HL-60/S4 treated with phorbol 12-myristate 13-acetate at 8.2 ng/mL for 4 days and 3 days (cell line): ENCODE measurements around the gene LRRC10B.

Experiments
- in situ Hi-C: fragments of 300-500 bp; cut with MboI; formaldehyde crosslinking; loops from 2 replicates; pipeline ENCODE4 v1.15.0; 2022; ENCODE audit warnings: low sequenced_read_pairs

The LRRC10B gene

DNA sequence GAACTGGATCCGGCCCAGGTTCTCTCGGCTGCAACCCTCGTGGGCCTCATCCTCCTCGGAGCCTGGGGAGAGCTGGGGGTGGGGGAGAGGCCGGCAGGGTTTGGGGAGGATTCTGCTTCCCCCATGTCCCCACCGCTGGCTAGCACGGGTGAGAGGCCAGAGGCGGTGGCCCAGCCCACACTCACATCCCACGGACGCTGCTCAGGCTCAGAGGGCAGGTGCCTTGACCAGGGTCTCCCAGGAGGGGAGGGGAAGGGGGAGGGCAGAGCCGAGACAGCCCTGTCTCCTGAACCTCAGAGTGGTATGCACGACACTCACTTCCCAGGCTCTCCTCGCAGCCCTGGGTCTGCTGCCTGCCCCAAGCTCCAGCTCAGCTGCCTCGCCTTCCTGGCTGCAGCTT, 19.6 kb downstream of the LRRC10B start:
- in situ Hi-C loops = no loop called here

DNA sequence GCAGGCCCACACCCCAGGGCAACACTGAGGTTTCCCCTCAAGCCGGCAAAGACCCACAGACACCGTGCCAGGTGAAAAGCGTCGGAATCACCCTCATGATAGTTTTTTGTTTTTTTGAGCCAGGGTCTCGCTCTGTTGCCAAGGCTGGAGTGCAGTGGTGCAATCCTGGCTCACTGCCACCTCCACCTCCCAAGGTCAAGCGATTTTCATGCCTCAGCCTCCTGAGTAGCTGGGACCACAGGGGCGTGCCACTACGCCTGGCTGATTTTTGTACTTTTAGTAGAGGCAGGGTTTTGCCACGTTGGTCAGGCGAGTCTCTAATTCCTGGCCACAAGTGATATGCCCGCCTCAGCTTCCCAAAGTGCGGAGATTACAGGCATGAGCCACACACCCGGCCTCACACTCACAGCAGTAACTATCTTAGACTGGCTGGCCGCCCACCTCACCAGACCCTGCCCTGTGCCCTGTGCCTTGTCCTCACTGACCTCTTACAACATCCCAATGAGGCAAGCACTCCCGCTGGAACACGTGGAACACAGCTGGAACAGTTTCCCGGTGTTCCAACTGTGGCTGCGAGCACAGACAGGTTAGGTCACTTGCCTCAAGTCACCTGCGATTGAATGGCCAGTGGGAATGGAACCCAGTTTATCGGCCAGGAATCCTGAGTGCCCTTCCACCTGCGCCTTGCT, 21.1 kb downstream of the LRRC10B start:
- in situ Hi-C loops = no loop called here

DNA sequence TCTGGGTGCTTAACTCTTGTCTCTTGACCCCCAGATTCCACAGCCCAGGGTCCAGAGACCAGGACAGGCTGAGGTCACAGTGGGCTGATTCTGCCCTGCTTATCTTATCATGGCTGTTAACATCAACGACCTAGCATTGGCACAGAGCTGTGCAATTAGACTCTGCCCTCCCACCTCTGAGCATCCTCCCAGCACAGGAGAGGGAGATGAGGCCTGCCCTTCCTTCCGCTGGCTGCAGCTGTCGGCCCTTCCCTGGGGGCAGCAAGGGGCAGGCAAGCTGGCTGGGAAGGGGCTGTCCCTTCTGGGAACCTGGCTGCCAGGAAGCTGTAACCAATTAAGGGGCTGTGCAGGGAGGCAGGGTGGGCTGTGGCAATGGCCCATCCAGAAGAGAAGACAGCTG, 22.5 kb downstream of the LRRC10B start:
- in situ Hi-C loops = no loop called here

DNA sequence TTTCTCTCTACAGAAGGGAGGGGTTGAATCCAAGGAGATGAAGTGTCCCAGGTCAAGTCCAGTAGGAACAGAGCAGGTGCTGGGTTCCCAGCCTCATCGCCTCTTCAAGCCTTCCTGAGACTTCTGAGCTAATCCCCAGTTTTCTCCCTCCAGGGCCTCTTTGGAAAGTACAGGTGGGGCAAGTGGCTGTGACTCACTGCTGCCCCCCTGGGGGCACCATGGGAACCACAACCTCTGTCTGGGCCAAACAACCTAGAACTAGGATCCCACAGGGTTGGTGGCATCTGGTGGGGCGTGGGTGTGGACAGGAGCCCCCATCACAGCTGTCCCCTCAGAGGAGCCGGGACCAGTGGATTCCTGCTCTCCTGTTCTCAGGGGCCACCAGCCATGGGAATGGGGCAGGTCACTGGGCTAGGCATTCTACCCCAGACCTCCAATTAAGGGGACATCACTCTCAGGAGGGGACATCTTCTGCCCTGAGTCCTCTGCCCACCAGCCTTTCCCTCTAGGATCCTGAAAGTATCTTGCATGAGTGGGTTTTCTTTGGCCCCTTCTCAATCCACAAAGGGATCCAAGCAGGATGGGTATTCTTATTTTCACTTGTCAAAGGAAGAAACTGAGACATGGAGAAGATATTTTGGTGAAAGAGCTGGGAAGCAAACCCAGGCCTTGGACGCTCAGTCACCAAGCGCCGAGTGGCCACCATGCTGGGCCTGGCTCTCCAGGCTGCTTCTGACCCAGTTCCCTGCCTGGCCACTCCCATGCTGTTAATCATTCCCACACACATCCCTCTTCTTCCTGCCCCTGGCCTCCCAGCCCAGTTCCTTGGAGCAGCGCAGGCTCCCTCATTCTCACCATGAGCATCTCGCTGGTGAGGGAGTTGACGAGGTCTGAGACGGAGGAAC, 23.8 kb downstream of the LRRC10B start:
- in situ Hi-C loops = no loop called here

DNA sequence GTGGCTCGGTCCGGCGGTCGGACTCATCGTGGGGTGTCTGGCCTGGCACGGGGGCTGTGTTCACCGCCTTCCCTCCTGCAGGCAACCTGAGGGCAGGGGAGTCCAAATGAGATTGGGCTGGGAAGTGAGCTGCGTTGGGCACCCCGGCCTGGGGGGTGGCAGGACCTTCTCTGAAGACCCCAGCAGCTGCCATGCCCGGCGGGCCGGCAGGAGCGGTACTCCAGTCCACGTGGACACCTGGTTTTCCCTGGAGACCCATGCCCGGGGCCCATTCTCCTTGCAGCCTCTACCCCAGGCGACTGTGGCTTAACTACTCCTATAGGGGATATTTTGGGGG, 24.5 kb downstream of the LRRC10B start:
- in situ Hi-C loops = no loop called here

DNA sequence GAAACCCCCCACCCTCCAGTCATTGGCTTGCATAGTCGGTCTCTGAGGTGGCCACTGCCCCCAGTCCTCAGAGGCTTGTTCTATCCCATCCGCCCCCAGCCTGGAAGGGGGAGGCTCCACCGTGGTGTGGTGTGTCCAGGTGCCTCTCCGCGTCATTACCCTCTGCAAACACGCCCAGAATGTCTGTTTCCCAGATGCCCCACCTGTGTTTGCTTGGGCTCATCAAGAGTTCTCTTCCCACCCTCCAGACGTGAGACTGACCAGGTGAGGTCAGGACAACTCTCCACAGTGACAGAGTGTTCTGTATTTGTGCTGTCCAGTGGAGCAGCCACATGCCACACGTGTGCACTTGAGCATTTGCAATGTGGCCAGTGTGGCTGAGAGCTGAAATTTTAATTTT, 24.9 kb downstream of the LRRC10B start:
- in situ Hi-C loops = no loop called here

DNA sequence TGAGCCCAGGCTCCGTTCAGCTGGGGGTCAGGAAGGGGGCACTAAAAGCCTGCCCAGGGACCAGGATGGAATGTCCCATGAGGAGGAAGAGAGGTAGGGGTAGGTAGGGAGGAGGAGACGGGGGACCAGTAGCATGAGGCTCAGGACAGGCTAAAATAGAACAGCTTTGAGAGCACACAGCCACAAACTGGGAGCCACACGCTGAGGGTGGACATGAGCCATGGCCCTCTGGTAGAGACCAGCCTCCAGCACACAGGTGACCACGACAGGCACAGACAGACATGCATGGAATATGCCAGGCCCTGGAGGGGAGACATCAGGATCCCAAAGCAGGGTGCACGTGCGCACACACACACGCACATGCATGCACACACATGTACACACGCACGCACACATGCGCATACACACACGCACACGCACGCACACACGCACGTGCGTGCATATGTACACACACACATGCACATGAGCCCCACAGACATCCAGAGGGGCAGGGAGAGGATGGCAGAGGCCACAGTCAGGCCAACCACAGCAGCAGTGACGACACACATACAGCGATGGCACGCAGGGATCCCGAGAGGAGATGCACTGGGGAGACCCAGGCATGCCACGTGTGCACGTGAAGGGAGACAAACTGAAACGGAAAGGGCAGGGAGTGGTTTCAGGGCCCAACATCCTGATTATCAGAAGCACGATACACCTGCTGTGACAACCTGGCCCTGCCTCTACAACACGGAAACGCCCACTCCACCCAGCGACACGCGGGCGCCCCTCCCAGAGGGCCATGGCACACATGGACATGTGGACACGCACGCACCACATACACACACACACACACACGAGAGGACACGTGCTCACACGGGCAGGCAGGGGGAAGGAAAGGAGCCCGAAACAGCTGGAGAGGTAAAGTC, 25.7 kb downstream of the LRRC10B start:
- in situ Hi-C loops = no loop called here

DNA sequence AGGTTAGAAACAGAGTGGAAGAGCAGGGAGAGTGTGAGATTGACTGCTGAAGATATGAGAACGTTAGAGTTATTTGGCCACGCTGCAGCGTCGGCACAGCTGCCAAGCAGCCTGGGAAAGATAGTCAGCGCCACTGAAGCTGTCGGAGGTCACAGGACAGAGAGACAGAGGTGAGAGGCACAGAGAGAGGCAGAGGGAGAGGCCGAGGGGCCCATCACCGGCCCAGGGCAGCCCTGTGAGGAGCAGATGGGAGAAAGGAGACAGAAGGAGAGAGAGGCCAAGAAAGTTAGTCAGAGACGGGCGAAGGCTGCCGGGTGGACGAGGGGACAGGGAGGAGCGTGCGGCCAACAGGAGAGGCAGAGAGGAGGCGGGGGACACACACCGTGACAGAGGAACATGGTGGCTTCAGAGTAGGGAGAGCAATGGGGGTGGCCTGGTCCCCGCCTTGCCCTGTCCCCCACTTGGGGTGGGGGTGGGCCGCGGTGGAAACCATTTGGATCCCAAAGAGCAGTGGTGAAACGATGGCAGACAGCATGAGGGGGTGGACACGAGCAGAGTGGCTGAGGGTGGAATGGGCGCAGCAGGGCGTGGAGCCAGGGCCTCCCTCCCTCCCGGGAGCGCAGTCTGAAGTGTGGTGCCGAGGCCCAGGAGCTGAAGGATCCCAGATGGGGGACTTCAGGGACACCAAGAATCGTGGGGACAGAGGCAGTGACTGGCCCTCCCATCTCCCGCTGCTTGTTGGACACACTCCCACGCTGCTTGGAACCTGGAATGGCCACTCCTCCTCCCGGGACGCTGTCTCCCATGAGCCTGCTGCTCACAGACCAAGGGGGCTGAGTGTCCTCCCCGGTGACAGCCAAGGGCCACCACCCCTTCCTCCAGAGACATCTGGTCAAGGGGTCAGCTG, 26.6 kb downstream of the LRRC10B start:
- in situ Hi-C loops = no loop called here

DNA sequence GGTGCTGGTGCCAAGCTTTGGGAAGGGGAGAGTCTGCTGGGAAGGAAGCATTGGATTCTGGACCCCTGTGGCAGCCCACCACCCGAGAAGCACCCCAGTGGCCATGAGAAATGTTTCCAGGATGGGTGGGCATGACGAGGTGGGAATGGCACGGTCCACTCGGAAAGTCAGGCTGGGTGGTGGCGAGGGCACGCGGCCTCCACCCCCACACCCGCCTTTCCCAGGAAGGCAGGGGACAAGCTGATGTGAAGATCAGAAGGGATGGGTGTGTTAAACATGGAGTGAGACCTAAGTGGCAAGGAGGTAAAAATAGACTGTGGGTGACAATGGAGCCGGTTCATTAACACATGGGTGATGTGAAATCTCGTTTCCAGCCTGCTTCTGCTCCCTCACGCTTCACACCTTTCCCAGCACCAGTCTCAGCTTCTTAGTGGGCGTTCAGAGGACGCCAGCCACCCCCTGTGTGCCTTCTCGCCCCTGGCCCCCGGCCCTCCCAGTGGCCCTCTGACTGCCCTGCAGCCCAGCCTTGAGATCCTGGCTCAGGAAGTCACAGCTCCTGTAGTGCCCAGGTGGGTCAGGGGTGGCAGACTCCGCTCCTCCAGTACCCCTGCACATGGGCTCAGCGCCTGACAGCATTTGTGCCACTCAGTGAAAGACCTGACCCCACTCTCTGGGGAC, 27.6 kb downstream of the LRRC10B start:
- in situ Hi-C loops = no loop called here

DNA sequence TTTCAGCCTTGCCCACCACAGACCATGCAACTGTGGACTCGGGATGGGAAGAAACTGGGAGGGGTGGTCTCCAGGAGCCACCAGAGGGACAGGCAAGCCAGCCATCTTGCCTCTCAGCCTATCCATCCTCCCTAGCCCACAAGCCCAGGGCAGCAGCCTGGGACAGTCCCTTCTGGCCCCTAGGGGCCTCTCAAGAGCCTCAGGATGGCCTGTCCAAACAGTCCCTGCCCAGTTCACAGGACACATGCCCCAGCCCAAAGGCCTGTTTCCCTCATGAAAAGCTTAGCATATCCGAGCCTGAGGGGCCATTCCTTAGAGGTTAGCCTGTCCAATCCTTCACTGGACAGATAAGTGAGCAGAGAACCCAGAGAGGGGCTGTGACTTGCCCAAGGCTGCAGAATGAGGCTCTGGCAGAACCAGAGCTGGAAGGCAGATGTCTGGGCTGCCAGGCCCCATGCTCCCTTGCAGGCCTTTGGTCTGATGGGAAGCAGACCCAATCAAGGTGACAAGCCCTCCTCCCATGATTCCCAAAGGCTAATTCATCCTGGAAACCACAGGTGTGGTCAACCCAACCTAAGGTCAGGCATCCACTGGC, 28.2 kb downstream of the LRRC10B start:
- in situ Hi-C loops = no loop called here

DNA sequence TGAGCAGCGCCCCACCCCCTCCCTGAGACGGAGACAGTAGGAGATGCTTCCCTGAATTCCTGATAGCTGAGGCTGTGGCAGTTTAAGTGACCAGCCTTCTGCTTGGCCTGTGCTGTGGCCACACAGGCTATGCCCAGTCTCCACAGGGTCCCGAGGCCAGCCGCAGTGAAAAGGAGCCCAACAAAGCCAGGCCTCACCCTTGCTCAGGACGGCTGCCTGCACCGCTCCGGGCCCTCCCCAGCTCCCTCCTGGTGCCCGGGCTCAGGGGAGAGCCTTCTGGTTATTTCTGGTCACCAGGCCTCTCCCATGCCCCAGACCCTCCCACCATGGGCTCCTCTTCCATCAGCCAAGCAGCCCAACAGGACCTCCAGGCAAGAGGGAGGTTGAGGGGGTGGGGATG, 28.8 kb downstream of the LRRC10B start:
- in situ Hi-C loops = no loop called here

DNA sequence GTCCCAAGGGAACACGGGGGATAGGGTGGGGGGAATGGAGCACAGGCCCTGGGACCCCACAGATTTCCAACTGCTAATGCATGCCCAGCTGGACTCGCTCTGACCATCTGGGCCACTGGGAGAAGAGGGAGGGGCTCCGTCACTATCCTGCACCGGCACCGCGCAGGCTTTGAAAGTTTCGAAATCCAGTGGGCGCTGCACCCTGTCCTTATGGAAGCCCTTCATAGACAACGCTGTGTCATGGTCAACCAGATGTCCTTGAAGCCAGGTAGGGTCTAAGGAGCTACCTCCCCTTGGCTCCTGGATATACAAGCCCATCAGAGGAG, 30.1 kb downstream of the LRRC10B start:
- in situ Hi-C loops = no loop called here

DNA sequence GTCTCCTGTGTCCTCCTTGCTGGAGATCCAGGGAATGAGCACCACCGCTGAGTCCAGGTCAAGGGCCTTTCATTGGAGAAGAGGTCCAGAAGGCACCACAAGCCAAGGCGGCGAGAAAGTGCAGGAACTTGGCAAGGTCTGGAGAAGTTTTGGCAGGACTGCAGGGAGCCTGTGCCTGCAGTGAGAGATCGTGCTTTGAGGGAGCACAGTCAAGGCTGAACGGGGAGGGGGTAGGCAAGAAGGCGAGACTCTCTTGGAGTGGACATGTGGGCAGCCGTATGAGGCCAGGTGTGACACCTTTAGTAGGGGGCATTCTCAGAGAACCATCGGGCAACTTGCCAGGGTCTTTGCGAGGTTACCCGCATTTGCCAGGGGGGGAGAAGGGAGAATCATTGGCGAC, 30.5 kb downstream of the LRRC10B start:
- in situ Hi-C loops = no loop called here

DNA sequence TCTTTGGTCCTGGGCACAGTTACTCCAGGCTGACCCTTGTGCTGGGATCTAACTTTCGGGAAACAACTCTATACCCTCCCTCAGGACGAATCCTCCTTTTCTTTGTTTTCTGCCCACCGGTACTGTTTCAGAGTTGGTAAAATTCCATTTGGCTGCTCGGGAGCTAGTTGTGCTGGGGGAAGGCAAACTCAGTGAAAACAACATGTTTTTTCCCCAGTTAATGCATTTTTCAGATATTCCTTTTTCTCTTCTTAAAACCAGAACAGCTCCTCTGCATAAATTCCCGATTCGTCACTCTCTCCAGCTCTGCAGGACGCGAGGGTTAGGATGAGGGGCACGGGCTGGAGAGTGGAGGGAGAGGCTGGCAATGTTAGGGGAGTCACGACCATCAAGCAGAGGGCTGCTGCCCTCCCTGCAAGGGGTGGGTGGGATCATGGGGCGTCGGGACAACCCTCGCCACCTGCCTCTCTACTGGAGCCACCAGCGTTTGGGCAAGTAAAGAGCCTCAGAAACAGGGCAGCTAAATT, 31.3 kb downstream of the LRRC10B start:
- in situ Hi-C loops = no loop called here

DNA sequence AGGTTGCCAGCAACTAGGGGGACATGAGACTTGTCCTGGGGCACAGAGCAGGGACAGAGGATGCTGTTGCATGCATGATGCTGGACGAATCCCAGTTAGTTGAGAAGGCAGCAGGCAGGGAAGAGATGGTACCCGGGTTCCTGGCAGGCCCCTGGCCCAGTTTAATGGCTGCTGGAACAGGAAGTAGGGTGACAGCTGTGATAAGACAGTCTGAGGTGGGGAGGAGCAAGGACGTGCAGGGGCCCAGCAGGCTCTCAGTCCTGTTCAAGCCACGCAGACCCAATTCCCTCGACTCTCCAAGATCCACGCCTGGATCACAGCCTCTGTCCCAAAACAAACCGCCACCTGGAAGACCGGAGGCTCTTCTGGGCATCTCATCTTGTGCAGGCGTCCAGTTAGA, 32.0 kb downstream of the LRRC10B start:
- in situ Hi-C loops = no loop called here

DNA sequence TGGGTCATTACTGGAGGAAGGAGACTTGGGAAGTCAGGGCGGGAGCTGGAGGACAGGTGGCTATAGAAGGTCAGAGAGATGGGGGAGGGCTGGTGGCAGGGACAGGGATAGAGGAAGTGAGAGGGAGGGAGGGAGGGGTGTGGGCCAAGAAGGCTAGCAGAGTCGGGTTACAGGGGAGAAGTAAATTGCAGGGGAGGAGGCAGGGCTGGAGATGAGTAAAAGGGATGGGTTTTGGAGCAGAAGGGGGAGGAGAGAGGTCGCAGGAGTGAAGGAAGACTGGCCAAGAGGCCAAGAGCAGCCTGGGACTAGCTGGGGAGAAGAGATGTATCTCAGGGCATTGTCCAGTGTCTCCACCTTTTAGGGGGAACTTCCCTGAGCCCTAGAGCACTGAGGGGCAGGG, 33.0 kb downstream of the LRRC10B start:
- in situ Hi-C loops = no loop called here

DNA sequence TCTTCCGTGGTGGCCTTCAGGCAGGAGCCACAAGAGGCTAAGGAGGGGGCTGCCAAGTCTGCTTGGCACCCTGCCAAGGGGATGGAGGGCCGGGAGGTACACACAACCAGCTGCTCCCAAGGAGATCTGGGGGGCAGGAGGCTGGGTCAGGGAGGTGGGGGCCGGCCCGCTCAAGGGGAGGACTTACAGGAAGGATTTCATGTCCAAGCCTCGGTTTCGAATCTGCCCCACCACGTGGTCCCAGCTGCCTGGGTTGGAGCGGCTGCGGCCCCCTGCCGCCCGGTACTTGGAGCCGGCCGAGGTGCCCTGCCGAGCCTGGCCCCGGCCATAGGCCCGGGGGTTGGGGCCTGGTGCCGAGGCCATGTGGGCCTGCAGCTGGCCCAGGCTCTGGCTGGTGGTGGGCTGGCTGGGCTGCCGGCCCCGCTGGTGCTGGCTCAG, 33.5 kb downstream of the LRRC10B start:
- in situ Hi-C loops = no loop called here

DNA sequence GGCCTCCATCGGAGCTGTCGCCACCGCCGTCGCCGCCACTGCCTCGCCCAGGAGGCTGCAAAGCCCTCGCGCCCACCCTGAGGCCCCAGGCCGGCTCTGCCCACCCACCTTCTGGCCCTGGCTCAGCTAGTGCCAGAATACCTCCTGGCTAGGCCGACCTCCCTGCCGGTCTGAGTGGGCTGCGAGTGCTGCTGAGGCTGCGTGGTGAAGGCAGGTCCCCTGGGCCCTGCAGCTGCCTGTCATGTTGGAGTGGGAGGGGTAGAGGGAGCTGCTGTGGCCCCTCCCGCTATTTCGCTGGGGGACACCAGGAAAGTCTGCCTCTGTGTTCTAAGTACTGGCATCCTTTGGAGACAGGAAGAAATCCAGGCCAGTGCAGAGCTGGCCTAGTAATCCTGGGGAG, 34.2 kb downstream of the LRRC10B start:
- in situ Hi-C loops = no loop called here

DNA sequence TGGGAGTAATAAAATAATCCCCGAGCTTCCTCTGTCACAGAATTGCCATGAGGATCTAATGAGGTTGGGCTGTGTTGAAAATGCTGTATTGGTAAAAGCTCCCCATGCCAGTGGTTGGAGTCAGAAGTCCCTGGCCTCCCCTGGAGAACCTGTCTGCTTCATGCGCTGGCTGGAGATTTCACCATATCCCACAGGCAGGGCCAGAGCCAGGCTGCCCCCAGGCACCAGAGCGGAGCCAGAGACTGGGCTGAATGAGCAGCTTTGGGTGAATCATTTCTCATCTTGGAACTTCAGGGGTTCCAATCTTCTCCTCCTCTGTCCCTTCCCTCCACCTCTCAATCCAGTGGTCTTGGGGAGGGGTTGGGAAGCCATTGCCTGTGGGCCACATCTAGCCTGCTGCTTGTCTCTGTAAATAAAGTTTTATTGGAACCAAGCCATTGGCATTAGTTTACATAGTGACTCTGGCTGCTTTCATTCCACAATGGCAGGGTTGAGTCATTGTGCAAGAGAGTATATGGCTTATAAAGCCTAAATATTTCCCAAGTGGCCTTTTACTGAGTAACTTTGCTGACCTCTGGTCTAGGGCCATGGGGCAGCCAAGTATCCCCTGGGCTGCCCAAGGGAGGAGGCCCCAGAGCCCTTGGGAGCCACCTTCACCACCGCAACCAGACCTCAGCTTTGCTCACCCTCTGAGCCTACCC, 35.2 kb downstream of the LRRC10B start:
- in situ Hi-C loops = no loop called here
